Measurements from ENCODE around the gene BIRC2.
A peak's percentile ranks its signal among the peaks of the same experiment; 100 is the strongest.
"Not testable (repeated sequence)": the region's sequence is repeated elsewhere in the genome, so short reads cannot be mapped to it uniquely, and the experiment has no call there.

The BIRC2 gene

DNA sequence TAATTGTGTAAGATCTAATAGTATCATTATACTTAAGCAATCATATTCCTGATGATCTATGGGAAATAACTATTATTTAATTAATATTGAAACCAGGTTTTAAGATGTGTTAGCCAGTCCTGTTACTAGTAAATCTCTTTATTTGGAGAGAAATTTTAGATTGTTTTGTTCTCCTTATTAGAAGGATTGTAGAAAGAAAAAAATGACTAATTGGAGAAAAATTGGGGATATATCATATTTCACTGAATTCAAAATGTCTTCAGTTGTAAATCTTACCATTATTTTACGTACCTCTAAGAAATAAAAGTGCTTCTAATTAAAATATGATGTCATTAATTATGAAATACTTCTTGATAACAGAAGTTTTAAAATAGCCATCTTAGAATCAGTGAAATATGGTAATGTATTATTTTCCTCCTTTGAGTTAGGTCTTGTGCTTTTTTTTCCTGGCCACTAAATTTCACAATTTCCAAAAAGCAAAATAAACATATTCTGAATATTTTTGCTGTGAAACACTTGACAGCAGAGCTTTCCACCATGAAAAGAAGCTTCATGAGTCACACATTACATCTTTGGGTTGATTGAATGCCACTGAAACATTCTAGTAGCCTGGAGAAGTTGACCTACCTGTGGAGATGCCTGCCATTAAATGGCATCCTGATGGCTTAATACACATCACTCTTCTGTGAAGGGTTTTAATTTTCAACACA lies 23.3 kb upstream of the BIRC2 start:
- no peak for DNase-seq (ENCODE audit: low read depth in 2 of 2)

GRCh38 chr11:102325088-102325487 lies 21.9 kb upstream of the BIRC2 start:
- no peak for DNase-seq (ENCODE audit: low read depth in 2 of 2)

GRCh38 chr11:102328748-102329147 lies 18.3 kb upstream of the BIRC2 start:
- DNase-seq (ENCODE audit: low read depth in 2 of 2) = no peak

GRCh38 chr11:102330231-102330630 lies 16.8 kb upstream of the BIRC2 start:
- no peak for DNase-seq (ENCODE audit: low read depth in 2 of 2)

DNA sequence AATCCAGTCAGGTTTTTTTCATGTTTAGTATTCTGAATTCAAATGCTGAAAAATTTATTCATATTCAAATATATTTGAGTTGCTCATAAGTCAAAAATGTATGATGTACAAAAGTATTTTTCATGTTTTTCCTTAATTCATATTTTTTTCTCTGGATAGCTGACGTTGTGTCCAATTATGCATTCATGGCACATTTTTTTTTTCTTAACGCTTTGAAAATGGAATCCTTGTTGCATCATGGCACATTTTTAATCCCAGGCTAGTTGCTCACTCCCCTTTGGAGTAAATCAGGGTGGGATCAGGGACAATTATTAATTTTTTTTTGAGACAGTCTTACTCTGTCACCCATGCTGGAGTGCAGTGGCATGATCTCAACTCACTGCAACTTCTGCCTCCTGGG lies 15.7 kb upstream of the BIRC2 start:
- DNase-seq (ENCODE audit: low read depth in 2 of 2) = no peak

GRCh38 chr11:102332611-102332994 lies 14.4 kb upstream of the BIRC2 start:
- DNase-seq (ENCODE audit: low read depth in 2 of 2) = no peak

DNA sequence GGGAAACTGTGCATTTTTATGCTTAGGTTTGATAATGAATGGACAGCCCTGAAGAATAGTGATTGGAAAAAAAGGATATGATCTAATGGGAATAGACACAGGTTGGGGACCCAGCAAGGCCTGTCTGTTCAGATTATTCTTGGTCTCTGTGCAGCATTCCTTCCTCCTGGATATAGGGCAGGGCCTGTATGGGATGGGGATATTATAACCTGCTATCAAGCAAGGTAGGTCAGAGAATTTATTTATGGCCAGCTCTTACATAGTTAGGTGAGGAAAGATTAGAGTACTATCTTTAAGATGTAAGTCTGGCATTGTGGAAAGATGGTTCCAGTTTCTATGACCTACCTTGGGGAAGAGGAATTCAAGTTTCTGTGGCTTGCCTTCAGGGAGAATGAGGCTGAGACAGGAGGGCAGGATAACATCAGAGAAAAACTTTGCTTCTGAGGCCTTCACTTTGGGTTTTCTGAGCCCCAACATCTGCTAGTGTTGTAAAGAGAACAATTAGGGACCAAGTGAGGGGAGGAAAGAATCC lies 8.5 kb upstream of the BIRC2 start:
- no peak for DNase-seq (ENCODE audit: low read depth in 2 of 2)

- not testable (repeated sequence) for DNase-seq (ENCODE audit: low read depth in 2 of 2)
These were observed 5.7 kb upstream of the BIRC2 start for GRCh38 chr11:102341311-102341710.

- peak in 1 of 2 experiments; percentile 62 for DNase-seq (ENCODE audit: low read depth in 2 of 2)
These were observed 5.1 kb upstream of the BIRC2 start for GRCh38 chr11:102341844-102342318.

- DNase-seq (ENCODE audit: low read depth in 2 of 2) = no peak
These were observed 3.2 kb upstream of the BIRC2 start for GRCh38 chr11:102343809-102344208.

DNA sequence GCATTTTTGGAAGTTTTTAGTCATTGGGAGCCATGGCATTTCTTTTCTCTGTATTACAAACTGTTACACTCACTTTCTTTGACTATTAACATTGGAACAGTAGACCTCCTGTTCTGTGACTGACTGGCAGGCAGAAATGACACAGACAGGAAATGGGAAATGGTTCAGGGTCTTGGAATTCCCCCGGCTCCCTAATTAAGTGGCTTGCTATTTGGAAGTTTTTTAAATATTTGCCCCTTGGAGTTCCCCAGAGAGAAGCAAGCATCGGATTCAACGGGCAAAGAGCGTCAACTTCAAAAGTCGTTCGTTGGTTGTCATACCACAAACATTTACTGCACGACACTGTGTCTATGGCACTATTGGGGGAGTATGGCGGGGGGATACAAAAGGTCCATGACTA lies 1.1 kb upstream of the BIRC2 start:
- no peak for DNase-seq (ENCODE audit: low read depth in 2 of 2)

DNA sequence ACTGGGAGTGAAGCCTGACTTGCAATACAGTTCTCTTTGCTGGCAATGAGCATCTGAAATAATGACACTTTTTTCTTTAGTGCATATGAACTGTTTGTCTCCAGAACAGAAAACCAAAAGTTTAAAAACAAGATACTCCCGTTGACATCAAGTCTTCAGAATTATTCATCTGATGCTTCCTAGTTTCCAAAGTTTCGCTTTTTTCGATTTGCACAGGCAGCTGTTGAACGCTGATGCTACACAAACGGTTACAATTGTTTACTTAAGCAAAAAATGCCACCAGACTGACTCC lies 612 bp upstream of the BIRC2 start:
- DNase-seq (ENCODE audit: low read depth in 2 of 2) = no peak

GRCh38 chr11:102347462-102348370 lies 702 bp downstream of the BIRC2 start:
- DNase-seq (ENCODE audit: low read depth in 2 of 2) = no peak

- DNase-seq (ENCODE audit: low read depth in 2 of 2) = no peak
These were observed 10.1 kb downstream of the BIRC2 start for GRCh38 chr11:102357116-102357515.

GRCh38 chr11:102359372-102359771 lies 12.4 kb downstream of the BIRC2 start:
- DNase-seq (ENCODE audit: low read depth in 2 of 2) = no peak

- DNase-seq (ENCODE audit: low read depth in 2 of 2) = no peak
These were observed 13.7 kb downstream of the BIRC2 start for GRCh38 chr11:102360681-102361080.

- DNase-seq (ENCODE audit: low read depth in 2 of 2) = no peak
These were observed 14.3 kb downstream of the BIRC2 start for GRCh38 chr11:102361086-102362031.

GRCh38 chr11:102364991-102365390 lies 18.0 kb downstream of the BIRC2 start:
- no peak for DNase-seq (ENCODE audit: low read depth in 2 of 2)

DNA sequence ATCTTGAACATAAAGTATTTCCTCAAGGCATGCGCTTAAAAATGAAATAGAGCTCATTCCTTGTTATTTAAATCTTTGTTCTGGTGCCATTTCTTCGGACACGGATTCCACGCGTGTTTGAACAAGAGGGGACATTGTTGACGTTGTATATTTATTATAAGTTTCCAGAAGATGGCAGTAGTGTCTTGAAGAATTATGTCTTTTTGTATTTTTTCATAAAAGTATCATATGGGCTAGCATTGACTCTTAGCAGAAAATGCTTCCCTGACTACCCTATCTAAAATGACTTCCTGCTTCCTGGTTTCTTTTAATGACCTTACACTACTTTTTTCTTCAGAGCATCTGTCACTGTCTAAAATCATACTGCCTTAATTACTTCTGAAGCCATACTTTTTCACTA lies 20.4 kb downstream of the BIRC2 start:
- no peak for DNase-seq (ENCODE audit: low read depth in 2 of 2)

- no peak for DNase-seq (ENCODE audit: low read depth in 2 of 2)
These were observed 21.5 kb downstream of the BIRC2 start for GRCh38 chr11:102368472-102368871.

DNA sequence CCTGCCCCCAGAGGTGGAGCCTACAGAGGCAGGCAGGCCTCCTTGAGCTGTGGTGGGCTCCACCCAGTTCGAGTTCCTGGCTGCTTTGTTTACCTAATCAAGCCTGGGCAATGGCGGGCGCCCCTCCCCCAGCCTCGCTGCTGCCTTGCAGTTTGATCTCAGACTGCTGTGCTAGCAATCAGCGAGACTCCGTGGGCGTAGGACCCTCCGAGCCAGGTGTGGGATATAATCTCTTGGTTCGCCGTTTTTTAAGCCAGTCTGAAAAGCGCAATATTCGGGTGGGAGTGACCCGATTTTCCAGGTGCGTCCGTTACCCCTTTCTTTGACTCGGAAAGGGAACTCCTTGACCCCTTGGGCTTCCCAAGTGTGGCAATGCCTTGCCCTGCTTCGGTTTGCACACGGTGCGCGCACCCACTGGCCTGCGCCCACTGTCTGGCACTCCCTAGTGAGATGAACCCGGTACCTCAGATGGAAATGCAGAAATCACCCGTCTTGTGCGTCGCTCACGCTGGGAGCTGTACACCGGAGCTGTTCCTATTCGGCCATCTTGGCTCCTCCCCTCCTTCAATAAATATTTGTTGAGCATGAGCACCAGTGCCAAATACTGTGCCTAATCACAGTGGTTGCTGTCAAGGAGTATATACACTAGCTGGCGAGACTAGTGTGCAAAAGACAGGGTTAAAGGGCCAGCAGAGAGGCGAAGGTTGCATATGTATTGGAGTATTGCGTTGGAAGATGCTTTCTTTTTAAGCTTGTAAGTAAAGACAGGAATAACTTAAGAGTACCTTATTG lies 27.8 kb downstream of the BIRC2 start:
- DNase-seq (ENCODE audit: low read depth in 2 of 2) = not testable (repeated sequence)

Measured in stimulated activated CD4-positive, alpha-beta T cell treated with anti-CD3 and anti-CD28 coated beads, Interleukin-12 subunit alpha, Interleukin-12 subunit beta, amount 100 ng/mL, for 24 hours (primary cell).